Activated CD4-positive, CD25-positive, alpha-beta regulatory T cell treated with anti-CD3 and anti-CD28 coated beads, Interleukin-2, amount 50 U/mL, for 24 hours (primary cell): ENCODE measurements around the gene ST6GALNAC4.
A peak's percentile ranks its signal among the peaks of the same experiment; 100 is the strongest.

Source experiments
- ATAC-seq, 2 donors: fragments of 150-1000 bp; cut with Tn5 transposase; one replicate each; pipeline ENCODE4 v1.10.0; 2021; ENCODE audit warnings: mild to moderate bottlenecking in 1 of 2, moderate library complexity in 1 of 2

ST6GALNAC4 gene

DNA sequence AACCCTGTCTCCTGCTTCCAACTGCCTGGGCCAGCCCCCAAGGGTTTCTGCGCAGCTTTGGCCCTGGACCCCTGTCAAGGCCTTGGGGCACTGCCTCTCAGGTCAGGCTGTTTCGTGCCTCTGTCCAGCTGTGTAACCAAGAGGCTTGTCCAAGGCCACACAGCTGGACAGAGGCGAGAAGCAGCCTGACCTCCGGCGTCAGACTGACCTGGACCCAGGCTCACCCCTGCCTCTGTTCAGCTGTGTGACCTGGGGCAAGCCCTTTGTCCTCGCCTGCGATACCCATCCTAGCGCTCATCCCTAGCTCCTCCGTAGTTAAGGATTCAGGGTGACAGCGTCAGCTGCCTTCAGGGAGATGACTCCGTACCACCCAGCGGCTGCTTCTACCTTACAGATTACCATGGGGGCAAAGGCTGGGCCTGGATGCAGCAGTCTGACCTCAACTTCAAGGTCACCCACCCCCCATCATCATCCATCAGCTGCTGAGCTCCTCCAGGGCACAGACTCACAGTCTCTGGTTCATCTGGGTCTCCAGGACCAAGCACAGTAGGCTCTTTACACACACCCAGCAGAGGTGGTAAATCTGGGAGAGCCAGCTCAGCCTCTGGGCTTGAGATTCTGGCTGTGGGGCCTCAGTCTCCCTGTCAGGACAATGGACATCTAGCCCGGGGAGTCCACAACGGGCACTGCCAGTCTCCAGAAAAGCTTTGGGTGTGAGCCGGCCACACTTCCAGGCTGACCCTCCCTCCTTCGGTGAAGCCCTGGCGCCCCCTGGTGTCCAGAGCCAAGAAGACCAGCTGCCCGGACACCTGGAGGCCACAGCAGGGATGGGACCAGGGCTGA lies 47.3 kb downstream of the ST6GALNAC4 start:
- peak; percentile 72 to 79 for ATAC-seq

DNA sequence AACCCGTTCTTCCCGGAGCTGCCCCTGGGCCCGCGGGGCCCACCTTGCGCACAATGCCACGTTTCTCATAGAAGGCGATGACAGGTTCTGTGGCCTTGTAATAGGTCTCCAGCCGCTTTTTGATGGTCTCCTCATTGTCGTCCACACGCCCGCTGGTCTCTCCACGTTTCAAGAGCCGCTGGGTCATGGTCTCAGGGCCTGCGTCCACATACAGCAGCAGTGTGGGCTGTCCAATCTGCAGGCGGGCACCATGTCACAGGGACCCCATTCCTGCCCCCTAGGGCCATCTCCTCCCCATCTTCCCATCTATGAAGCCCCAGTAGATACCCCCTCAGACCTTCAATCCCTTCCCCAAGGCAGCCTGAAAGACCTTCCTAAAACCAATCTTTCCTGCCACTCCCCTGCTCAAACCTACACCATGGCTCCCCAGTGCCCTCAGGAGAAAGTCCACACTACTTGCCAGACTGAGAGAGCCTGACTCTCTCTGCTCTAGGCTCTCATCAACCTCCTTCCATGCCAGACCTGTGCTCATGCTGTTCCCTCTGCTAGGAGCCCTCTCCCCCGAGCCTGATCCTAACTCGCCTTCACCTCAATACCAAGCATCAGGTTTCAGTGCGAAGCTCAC lies 48.5 kb downstream of the ST6GALNAC4 start:
- ATAC-seq, result no peak

DNA sequence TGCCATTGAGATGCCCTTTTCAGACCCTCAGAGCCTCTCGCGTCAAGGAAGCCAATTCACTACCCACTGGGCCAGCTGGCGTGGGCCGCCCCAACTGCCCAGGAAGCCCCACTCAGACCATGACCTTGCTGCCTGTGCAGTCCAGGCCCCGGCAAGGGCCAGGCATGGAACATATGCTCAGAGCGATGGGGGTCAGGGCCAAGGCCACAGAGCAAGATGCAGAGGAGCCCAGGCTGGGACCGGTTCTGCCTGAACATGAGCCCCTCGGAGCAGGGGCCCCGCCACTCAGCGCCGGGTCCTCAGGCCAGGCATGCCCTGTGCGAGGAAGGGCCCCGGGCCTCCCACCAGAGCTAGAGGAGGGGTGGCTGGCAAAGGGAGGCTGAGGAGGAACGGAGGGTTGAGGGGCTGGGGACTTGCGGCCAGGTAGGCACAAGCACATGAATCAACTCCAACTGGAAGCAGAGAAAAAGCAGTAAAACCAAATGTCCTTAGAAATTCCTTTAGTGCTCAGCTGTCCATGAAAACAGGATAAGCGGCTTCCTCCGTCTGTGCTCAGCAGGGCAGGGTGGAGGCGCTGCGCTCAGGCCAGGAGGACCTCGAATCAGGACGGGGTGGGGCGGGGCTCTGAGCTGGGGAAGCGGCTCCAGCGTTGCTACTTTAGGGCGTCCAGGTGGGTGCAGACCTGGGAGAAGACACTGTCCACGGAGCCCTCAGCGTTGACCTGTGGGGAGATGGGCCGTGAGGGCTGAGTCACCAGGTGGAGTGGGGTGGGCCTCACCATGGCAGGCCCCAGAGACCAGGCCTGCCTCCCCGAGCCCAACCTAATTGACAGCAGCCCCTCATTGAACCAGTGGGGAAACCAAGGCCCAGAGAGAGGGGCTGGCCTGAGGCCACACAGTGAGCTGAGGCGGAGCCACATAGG lies 49.2 kb downstream of the ST6GALNAC4 start:
- ATAC-seq, result no peak

DNA sequence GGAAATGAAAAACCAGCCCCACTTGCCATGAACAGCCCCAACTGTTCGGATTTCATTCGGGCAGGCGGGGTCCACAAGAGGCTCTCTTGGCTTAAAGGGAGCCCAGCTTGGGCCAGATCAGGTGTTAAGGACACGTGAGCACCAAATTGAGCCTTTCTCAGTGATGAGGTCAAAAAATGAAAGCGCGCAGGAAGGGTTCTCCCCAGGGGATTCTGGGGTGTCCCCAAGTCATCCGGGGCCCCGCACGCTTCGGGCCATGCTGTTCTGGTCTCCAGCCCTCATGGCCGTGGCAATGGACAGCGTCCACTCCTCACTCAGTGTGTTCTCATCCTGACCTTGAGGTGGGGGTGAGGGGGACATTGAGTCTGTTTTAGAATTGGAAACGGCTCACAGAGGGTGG lies 50.3 kb downstream of the ST6GALNAC4 start:
- ATAC-seq, result no peak

DNA sequence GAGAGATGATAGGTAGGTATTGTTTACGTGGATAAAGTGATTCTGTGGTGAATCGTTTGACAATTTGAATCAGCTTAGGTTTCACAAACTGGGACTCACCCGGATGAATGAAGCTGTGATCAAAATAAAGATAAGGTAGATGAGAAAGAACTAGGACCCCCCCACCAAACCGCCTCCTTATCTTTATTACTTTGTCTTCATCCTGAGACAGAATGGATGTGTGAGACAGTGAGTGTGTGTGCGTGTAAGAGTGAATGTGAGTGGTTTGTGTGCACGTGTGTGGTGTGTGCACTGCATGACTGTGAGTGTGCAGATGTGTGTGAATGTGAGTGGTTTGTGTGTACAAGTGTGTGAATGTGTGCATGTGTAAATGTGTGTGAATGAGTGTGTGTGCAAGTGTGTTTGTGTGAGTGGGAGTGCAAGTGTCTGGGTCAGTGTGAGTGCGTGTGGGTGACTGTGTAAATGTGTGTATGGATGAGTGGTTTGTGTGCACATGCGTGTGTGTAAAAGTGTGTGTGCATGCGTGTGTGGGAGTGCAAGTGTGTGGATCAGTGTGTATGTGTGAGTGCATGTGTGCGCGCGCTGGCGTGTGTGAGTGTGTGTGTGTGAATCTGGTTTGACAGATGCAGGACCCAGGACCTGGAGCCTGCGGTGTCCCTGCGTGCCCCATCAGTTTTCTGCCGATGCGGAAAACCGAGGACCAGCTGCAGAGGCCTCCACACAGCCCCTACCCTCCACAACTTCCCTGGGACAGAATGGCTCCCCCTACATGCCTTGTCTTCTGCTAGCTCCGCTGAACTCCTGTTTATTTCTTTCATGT lies 51.0 kb downstream of the ST6GALNAC4 start:
- peak; percentile 33 to 53 for ATAC-seq

DNA sequence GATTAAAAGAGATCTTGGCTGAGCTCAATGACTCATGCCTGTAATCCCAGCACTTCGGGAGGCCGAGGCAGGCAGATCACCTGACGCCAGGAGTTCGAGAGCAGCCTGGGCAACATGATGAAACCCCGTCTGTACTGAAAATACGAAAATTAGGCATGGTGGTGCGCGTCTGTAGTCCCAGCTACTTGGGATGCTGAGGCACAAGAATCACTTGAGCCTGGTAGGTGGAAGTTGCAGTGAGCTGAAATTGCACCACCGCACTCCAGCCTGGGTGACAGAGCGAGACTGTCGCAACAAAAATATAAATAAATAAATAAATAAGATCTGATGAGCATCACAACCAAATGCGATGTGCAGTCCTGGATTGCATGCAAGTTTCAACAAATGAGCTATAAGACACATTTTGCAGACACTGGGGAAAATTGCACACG lies 53.6 kb downstream of the ST6GALNAC4 start:
- ATAC-seq, result no peak

DNA sequence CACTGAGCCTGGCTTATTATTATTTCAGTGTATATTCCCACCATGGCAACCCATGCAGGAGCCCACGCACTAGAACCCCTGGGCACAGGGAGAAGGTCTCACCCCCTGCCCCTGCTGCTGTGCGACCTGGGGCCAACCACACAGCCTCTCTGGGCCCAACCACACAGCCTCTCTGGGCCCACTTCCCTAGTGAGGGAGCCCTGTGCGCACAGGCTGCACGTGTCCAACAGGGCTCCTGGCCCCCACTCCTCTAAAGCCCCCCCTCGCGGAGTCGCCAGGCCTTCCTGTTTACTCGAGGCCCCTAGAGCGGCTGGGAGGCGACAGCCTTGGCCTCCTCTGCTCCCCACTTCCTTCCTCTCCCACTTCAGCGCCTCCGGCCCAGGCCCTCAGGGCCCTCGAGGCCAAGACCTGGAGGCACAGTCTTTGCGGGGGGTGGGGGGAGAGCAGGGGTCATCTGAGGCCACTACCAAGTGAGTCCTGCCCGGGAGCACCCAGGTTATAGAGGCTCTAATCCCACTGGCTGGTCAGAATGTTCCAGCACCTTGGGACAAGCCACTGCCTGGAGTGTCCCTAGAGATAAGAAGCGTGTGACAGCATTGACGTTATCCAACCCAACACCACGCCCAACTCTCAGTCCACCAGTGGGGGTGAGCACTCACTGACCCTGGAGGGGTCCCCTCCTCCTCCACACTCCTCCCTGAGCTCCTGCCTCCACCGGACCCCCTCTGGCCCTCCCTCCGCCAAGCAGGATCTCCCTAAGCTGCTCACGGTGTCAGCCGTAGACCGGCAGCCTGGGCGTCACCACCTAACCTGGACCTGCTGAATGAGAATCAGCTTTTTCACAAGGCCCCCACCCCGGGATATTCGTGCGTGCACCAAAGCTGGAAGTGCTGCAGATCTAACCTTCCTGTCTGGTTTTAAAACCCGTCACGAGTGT lies 54.5 kb downstream of the ST6GALNAC4 start:
- peak; percentile 33 to 37 for ATAC-seq

DNA sequence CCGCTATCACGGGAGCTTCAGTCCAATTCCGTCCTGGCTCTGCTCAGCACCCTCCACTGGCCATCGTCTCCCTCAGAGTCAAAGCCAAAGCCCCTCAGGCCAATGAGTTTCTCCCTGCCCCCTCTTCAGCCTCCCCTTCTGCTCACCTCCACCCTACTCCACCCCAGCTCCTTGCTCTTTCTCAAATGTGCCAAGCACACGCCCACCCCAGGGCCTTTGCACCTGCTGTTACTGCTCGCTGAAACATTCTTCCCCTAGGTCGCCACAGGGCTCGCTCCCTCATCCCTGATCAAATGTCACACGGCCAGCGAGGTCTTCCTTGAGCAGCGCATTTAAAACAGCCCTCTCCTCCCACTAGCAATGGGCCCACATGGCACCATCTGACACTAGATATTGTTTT lies 56.1 kb downstream of the ST6GALNAC4 start:
- ATAC-seq, result no peak

DNA sequence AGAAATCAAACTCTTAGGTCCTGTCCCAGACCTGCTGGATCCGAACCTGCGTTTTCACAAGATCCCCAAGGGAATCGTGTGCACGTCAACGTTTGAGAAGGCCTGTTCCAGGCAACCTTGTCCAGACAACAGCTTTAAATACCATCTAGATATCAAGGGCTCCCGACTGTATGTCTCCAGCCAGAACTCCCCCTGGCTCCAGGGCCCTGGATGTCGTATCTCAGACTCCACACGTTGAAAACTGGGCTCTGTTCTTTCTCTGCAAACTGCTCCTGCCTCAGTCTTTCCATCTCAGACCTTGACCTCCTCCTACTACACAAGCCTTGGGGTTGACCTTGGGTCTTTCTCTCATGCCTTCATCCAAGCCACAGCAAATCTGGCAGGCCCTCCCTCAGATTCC lies 56.6 kb downstream of the ST6GALNAC4 start:
- no peak for ATAC-seq

DNA sequence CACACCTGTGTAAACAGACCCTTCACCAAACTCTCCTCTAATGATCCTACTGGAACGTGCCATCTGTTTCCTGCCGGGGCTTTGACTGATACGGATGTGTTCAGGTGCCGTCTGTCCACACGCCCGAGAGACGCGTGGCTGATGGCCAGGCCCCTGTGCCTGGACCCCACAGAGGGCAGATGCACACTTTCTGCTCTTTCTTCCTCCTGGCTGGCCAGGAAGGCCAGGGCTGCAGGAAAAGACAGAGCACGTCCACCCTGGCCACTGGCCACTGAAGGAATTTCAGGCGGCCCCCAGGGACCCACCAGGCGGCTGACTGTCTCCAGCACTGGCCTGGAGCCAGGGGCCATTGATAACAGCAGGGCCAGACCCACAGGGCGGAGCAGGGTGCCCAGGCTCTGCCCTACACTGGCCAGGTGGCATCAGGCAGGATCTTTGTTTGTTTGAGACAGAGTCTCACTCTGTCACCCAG lies 58.8 kb downstream of the ST6GALNAC4 start:
- ATAC-seq, result no peak
